Keratinocyte (primary cell): Measurements from ENCODE around the gene C1orf167.

Source experiments
- CTCF ChIP-seq, 3 experiments: IDR thresholded peaks in 1 of 3; conservative IDR thresholded peaks in 1 of 3; optimal IDR thresholded peaks in 1 of 3; 2 replicates in 2 of 3; 3 replicates in 1 of 3; pipeline versions ENCODE3 to v1.5.1; 2011; ENCODE audit warnings: low read length in 3 of 3, mild to moderate bottlenecking in 3 of 3, moderate library complexity in 2 of 3, control low read depth in 1 of 3, inconsistent platforms in 1 of 3; ENCODE audit not compliant: insufficient read depth in 2 of 3; ENCODE audit errors: extremely low read depth in 1 of 3
- EZH2 ChIP-seq: IDR thresholded peaks from one replicate; pipeline ENCODE4 v1.6.1; 2012; ENCODE audit warnings: inconsistent platforms, mild to moderate bottlenecking, low read length, moderate library complexity

GRCh38 chr1:11828511-11828910, 66.5 kb downstream of the C1orf167 start:
- no peak for TF ChIP-seq CTCF (optimal IDR thresholded peaks at IDR 0.05 in 1 of 3, IDR thresholded peaks at IDR 0.05 in 1 of 3, conservative IDR thresholded peaks at IDR 0.05 in 1 of 3; ENCODE audit: extremely low read depth in 1 of 3, insufficient read depth in 2 of 3, low read length in 3 of 3)
- TF ChIP-seq EZH2, result no peak
